MM.1S (cell line): ENCODE data around the gene FLYWCH2.
A peak's percentile ranks its signal among the peaks of the same experiment; 100 is the strongest.

Experiments
- DNase-seq: peaks from one replicate; pipeline ENCODE4 v3.0.0-alpha.2; 2015
- H2AFZ ChIP-seq: fragments of 300-600 bp; sonication (generic); 2 replicates; pipeline ENCODE4 v1.6.0; 2016; ENCODE audit warnings: antibody characterized with exemption, low read length
- H3F3A ChIP-seq: fragments of 300-600 bp; sonication (generic); 2 replicates; pipeline ENCODE4 v1.6.1; 2016; ENCODE audit warnings: mild to moderate bottlenecking, antibody characterized with exemption, low read length, moderate library complexity, mixed read lengths; ENCODE audit not compliant: insufficient read depth
- H3K27ac ChIP-seq: fragments of 300-600 bp; sonication (generic); 2 replicates; pipeline ENCODE4 v1.5.1; 2016; ENCODE audit warnings: mild to moderate bottlenecking, low read length
- H3K27me3 ChIP-seq: fragments of 300-600 bp; sonication (generic); replicated peaks from 2 replicates; pipeline ENCODE4 v1.6.0; 2016; ENCODE audit warnings: low read length; ENCODE audit not compliant: insufficient read depth
- H3K36me3 ChIP-seq: fragments of 300-600 bp; sonication (generic); replicated peaks from 2 replicates; pipeline ENCODE4 v1.6.1; 2016; ENCODE audit warnings: mild to moderate bottlenecking, low read length, mixed read lengths; ENCODE audit not compliant: insufficient read depth
- H3K4me1 ChIP-seq: fragments of 300-600 bp; sonication (generic); 2 replicates; pipeline ENCODE4 v1.6.1; 2016; ENCODE audit warnings: low read length, mixed read lengths
- H3K4me2 ChIP-seq: fragments of 300-600 bp; sonication (generic); 2 replicates; pipeline ENCODE4 v1.6.0; 2016; ENCODE audit warnings: low read depth, low read length
- H3K4me3 ChIP-seq: fragments of 300-600 bp; sonication (generic); 2 replicates; pipeline ENCODE4 v1.5.1; 2016; ENCODE audit warnings: low read length, mixed read lengths
- H3K79me2 ChIP-seq: fragments of 300-600 bp; sonication (generic); 2 replicates; pipeline ENCODE4 v1.6.1; 2016; ENCODE audit warnings: mixed run types, low read length, mixed read lengths
- H3K9ac ChIP-seq: fragments of 300-600 bp; sonication (generic); 2 replicates; pipeline ENCODE4 v1.6.1; 2016; ENCODE audit warnings: low read length, mixed read lengths
- H3K9me2 ChIP-seq: fragments of 300-600 bp; sonication (generic); replicated peaks from 2 replicates; pipeline ENCODE4 v1.6.1; 2016; ENCODE audit warnings: mild to moderate bottlenecking, low read length, mixed read lengths; ENCODE audit not compliant: insufficient read depth
- H3K9me3 ChIP-seq: fragments of 300-600 bp; sonication (generic); replicated peaks from 2 replicates; pipeline ENCODE4 v1.6.1; 2016; ENCODE audit warnings: mild to moderate bottlenecking, low read length, mixed read lengths; ENCODE audit not compliant: insufficient read depth
- H4K20me1 ChIP-seq: fragments of 300-600 bp; sonication (generic); 2 replicates; pipeline ENCODE4 v1.6.1; 2016; ENCODE audit warnings: mild to moderate bottlenecking, low read length, moderate library complexity, mixed read lengths; ENCODE audit not compliant: insufficient read depth
- EZH2 ChIP-seq: fragments of 300-600 bp; sonication (generic); optimal IDR thresholded peaks from 2 replicates; pipeline ENCODE3; 2017; ENCODE audit warnings: low read depth, mild to moderate bottlenecking, antibody characterized with exemption, low read length, mixed read lengths
- EZH2phosphoT487 ChIP-seq: fragments of 300-600 bp; sonication (generic); IDR thresholded peaks from 2 replicates; pipeline ENCODE4 v1.6.1; 2018; ENCODE audit warnings: antibody characterized with exemption, low read length
- TF ChIP-seq, protein P1 (sequence below): fragments of 300-600 bp; sonication (generic); IDR thresholded peaks from 2 replicates; pipeline ENCODE4 v1.5.1; 2016; ENCODE audit warnings: antibody characterized with exemption, low read length, mixed read lengths

The FLYWCH2 gene

DNA sequence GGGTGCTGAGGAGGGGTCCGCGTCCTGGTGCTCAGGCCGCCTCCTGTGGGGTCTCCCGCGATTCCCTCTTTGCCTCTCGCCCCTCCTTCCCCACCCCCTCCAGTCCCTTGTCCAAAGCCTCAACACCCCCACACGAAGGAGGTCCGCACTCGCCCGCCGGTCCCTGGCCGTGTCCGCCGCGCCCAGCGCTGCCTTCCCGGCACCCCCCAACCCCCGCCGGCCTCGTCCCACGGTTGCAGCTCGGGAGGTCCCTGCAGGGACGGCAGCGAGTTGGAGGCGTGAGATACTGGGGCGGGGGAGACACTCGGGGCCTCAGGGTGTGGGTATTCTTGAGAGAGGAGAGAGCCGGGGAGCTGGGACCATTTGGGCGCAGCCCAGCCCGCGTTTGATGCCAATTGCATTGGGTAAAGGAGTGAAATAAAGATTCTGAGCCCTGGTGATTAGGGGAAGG is 468 bp downstream of the FLYWCH2 start:
- peak overlapping the region; percentile 88 for H3K9ac ChIP-seq
- no peaks in the 10 kb centered on the region for H3F3A ChIP-seq
- no peaks in the 10 kb centered on the region for H3K36me3 ChIP-seq
- peak overlapping the region; percentile 98 for H2AFZ ChIP-seq
- no peaks in the 10 kb centered on the region for H3K9me3 ChIP-seq
- H4K20me1 ChIP-seq, result no peaks in the 10 kb centered on the region
- DNase-seq, result no peak
- H3K4me2 ChIP-seq, result peak overlapping the region; percentile 99
- H3K9me2 ChIP-seq, result no peaks in the 10 kb centered on the region
- peaks cover 11% of the 10 kb centered on the region for H3K79me2 ChIP-seq
- no peak for TF ChIP-seq EZH2
- TF ChIP-seq EZH2phosphoT487, result no peak
- TF ChIP-seq, protein P1, sequence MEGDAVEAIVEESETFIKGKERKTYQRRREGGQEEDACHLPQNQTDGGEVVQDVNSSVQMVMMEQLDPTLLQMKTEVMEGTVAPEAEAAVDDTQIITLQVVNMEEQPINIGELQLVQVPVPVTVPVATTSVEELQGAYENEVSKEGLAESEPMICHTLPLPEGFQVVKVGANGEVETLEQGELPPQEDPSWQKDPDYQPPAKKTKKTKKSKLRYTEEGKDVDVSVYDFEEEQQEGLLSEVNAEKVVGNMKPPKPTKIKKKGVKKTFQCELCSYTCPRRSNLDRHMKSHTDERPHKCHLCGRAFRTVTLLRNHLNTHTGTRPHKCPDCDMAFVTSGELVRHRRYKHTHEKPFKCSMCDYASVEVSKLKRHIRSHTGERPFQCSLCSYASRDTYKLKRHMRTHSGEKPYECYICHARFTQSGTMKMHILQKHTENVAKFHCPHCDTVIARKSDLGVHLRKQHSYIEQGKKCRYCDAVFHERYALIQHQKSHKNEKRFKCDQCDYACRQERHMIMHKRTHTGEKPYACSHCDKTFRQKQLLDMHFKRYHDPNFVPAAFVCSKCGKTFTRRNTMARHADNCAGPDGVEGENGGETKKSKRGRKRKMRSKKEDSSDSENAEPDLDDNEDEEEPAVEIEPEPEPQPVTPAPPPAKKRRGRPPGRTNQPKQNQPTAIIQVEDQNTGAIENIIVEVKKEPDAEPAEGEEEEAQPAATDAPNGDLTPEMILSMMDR, result no peak
- H3K4me3 ChIP-seq, result peak overlapping the region; percentile 98
- no peak overlapping the region; the same call in 1 of the 2 replicates for H3K27ac ChIP-seq
- peaks cover 6% of the 10 kb centered on the region; the same call in 1 of the 2 replicates for H3K4me1 ChIP-seq
- H3K27me3 ChIP-seq, result peaks cover 10% of the 10 kb centered on the region

DNA sequence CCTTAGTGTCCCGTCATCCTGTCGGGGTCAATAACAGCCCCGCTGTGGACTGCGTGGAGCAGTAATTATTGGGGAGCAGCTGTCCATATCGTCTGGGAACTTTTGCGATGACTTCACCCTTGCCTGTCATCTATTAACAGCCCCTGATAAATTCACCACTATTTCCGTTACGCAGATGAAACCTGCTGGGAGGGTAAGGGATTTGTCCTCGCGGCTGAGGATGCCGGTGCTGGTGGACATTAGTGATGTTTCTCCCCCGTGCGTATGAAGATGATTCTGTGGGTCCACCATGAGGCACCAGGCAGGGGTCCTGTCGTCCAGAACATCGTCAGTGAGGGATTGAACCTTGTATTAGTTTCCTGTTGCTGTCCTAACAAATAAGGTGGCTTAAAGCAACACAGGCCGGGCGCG is 1.0 kb downstream of the FLYWCH2 start:
- H3K36me3 ChIP-seq, result no peaks in the 10 kb centered on the region
- peak overlapping the region; percentile 88; the same call in 1 of the 2 replicates for H3K9ac ChIP-seq
- H3K79me2 ChIP-seq, result peaks cover 11% of the 10 kb centered on the region
- no peaks in the 10 kb centered on the region for H3F3A ChIP-seq
- H3K9me3 ChIP-seq, result no peaks in the 10 kb centered on the region
- H3K4me3 ChIP-seq, result peak overlapping the region; percentile 98
- H3K4me1 ChIP-seq, result peaks cover 6% of the 10 kb centered on the region; the same call in 1 of the 2 replicates
- no peaks in the 10 kb centered on the region for H3K9me2 ChIP-seq
- H4K20me1 ChIP-seq, result no peaks in the 10 kb centered on the region
- H3K4me2 ChIP-seq, result peak overlapping the region; percentile 99
- H2AFZ ChIP-seq, result 0 out of 2 replicates have a peak overlapping the region, but pooled peaks have one; percentile 98
- TF ChIP-seq, protein P1, result no peak
- TF ChIP-seq EZH2 (no peak), EZH2phosphoT487 (no peak)
- H3K27me3 ChIP-seq, result peaks cover 10% of the 10 kb centered on the region
- no peak overlapping the region for H3K27ac ChIP-seq
- DNase-seq, result no peak

DNA sequence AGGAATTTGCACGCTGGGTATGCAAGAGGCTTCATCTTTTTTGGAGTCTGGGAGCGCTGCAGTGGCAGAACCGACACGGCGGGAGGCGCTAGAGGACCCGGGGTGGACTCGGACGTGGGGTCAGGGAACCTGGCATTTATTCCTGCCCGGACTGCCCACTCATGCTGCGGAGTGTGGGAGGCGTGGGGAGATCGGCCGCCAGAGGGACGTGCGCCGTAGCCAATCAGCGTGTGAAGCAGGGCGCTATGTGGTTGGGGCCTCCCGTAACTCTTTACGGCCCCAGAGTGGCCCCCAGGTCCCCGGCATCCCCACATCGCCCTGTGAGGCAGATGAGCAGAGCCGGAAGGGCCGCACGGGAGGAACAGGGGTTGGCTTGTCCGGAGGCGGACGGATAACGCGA is 11.2 kb downstream of the FLYWCH2 start:
- no peaks in the 10 kb centered on the region for H3K9me3 ChIP-seq
- TF ChIP-seq, protein P1, result 0 out of 2 replicates have a peak, but pooled peaks have one; percentile 6
- TF ChIP-seq EZH2, result no peak
- TF ChIP-seq EZH2phosphoT487, result no peak

More for the DNA sequence above, 11.2 kb downstream of the FLYWCH2 start:
- Histone ChIP-seq H3K27ac (no peak overlapping the region), H3K36me3 (no peaks in the 10 kb centered on the region), H3K4me1 (no peaks in the 10 kb centered on the region), H3K27me3 (no peaks in the 10 kb centered on the region), H2AFZ (no peak overlapping the region), H4K20me1 (no peaks in the 10 kb centered on the region), H3K4me2 (no peak overlapping the region), H3K9me2 (no peaks in the 10 kb centered on the region), H3K9ac (no peak overlapping the region), H3K79me2 (no peaks in the 10 kb centered on the region), H3K4me3 (no peak overlapping the region), H3F3A (no peaks in the 10 kb centered on the region)
- DNase-seq, result no peak
